ENCODE measurements around the gene PRDM7.
A peak's percentile ranks its signal among the peaks of the same experiment; 100 is the strongest.

Gene PRDM7

GRCh38 chr16:90037276-90037675, 39.9 kb downstream of the PRDM7 start:
- DNase-seq (ENCODE audit: low read depth in 4 of 4, low spot score in 1 of 4), result no peak

GRCh38 chr16:90035902-90036301, 41.2 kb downstream of the PRDM7 start:
- no peak for DNase-seq (ENCODE audit: low read depth in 4 of 4, low spot score in 1 of 4)

- DNase-seq (ENCODE audit: low read depth in 4 of 4, low spot score in 1 of 4), result no peak
These were observed 42.6 kb downstream of the PRDM7 start for GRCh38 chr16:90034504-90034903.

- DNase-seq (ENCODE audit: low read depth in 4 of 4, low spot score in 1 of 4), result no peak
These were observed 43.7 kb downstream of the PRDM7 start for GRCh38 chr16:90033387-90033786.

- DNase-seq (ENCODE audit: low read depth in 4 of 4, low spot score in 1 of 4), result no peak
These were observed 44.3 kb downstream of the PRDM7 start for GRCh38 chr16:90032674-90033331.

GRCh38 chr16:90031931-90032673, 45.0 kb downstream of the PRDM7 start:
- no peak for DNase-seq (ENCODE audit: low read depth in 4 of 4, low spot score in 1 of 4)

- no peak for DNase-seq (ENCODE audit: low read depth in 4 of 4, low spot score in 1 of 4)
These were observed 45.8 kb downstream of the PRDM7 start for GRCh38 chr16:90031186-90031930.

GRCh38 chr16:90028985-90029384, 48.1 kb downstream of the PRDM7 start:
- DNase-seq (ENCODE audit: low read depth in 4 of 4, low spot score in 1 of 4), result no peak

- no peak for DNase-seq (ENCODE audit: low read depth in 4 of 4, low spot score in 1 of 4)
These were observed 49.5 kb downstream of the PRDM7 start for GRCh38 chr16:90027611-90028010.

- DNase-seq (ENCODE audit: low read depth in 4 of 4, low spot score in 1 of 4), result no peak
These were observed 51.0 kb downstream of the PRDM7 start for GRCh38 chr16:90026135-90026534.

GRCh38 chr16:90023078-90023447, 54.1 kb downstream of the PRDM7 start:
- DNase-seq (ENCODE audit: low read depth in 4 of 4, low spot score in 1 of 4), result no peak

- peak; percentile 45 to 85 (median 62) for DNase-seq (ENCODE audit: low read depth in 4 of 4, low spot score in 1 of 4)
These were observed 54.7 kb downstream of the PRDM7 start for GRCh38 chr16:90022209-90023077.

- DNase-seq (ENCODE audit: low read depth in 4 of 4, low spot score in 1 of 4), result no peak
These were observed 56.2 kb downstream of the PRDM7 start for GRCh38 chr16:90020838-90021382.

GRCh38 chr16:90020260-90020837, 56.8 kb downstream of the PRDM7 start:
- no peak for DNase-seq (ENCODE audit: low read depth in 4 of 4, low spot score in 1 of 4)

GRCh38 chr16:90019543-90020259, 57.4 kb downstream of the PRDM7 start:
- peak in 3 of 4 experiments; percentile 19 to 27 (median 22) for DNase-seq (ENCODE audit: low read depth in 4 of 4, low spot score in 1 of 4)

GRCh38 chr16:90018652-90019542, 58.2 kb downstream of the PRDM7 start, which contains the start of gene DBNDD1:
Gene DBNDD1 (minus strand): TSS chr16:90019456. CDS start chr16:90019341, 115 bp downstream.
- DNase-seq (ENCODE audit: low read depth in 4 of 4, low spot score in 1 of 4), result no peak

GRCh38 chr16:90018297-90018651, 58.9 kb downstream of the PRDM7 start:
- no peak for DNase-seq (ENCODE audit: low read depth in 4 of 4, low spot score in 1 of 4)

GRCh38 chr16:90016339-90016950, 60.7 kb downstream of the PRDM7 start:
- DNase-seq (ENCODE audit: low read depth in 4 of 4, low spot score in 1 of 4), result no peak
